ENCODE results near the gene KCTD14. TPM values are rescaled to one million over a fixed set of nuclear protein-coding genes. Genes with fewer than 3 reads are reported as not detected.

KCTD14 gene
- total and polyA plus RNA-seq, 9 of the 15 experiments (the other 6 are each of a cell fraction or from before 2014, with no cell fraction given): 0.04 to 0.30 (median 0.11) TPM; not detected in 2

- intact Hi-C loops (cut with micrococcal nuclease) (no loop called here), in situ Hi-C loops (cut with MboI) (no loop called here)
- no peak overlapping the region for H3K4me2 ChIP-seq (ENCODE audit: insufficient read depth, low read length)
- no peaks in the 10 kb centered on the region for H3K4me1 ChIP-seq (replicated peaks in 1 of 2; ENCODE audit: control insufficient read depth in 2 of 2, insufficient read depth in 2 of 2, low read length in 2 of 2)
- no peaks in the 10 kb centered on the region for H3K9me1 ChIP-seq (ENCODE audit: control insufficient read depth, insufficient read depth, low read length)
- ATAC-seq (no peak), DNase-seq (ENCODE audit: extremely low read depth in 1 of 4, low spot score in 3 of 4) (no peak), FAIRE-seq (no peak)
- H3K9me3 ChIP-seq (replicated peaks; ENCODE audit: control insufficient read depth, insufficient read depth, low read depth, low read length): no peaks in the 10 kb centered on the region
- H3K79me2 ChIP-seq (ENCODE audit: control insufficient read depth, insufficient read depth, low read length): no peaks in the 10 kb centered on the region
- CTCF ChIA-PET (ENCODE audit: low intra/inter-chr PET ratio): no interaction called here
- no peak overlapping the region for H3K9ac ChIP-seq (ENCODE audit: insufficient read depth in 1 of 2, low read depth in 2 of 2, low read length in 2 of 2)
- POLR2A ChIA-PET: no interaction called here
- no TSS peak for BruUV-seq (replicated peaks)
- no peak overlapping the region for H2AFZ ChIP-seq (ENCODE audit: low read depth, low read length)
- no peak overlapping the region for H3K4me3 ChIP-seq
- H3K27me3 ChIP-seq (ENCODE audit: control insufficient read depth in 2 of 2, insufficient read depth in 2 of 2, low read length in 2 of 2): no peaks in the 10 kb centered on the region
- no peak for TF ChIP-seq HDAC1 (IDR thresholded peaks at IDR 0.05)
- peak; percentile 32; the same call in 1 of the 2 replicates for TF ChIP-seq ZNF583 (CRISPR knock-in tag; IDR thresholded peaks at IDR 0.05)
- no peaks in the 10 kb centered on the region for H4K20me1 ChIP-seq (replicated peaks; ENCODE audit: control insufficient read depth, insufficient read depth, low read length)
- H3K36me3 ChIP-seq (ENCODE audit: control insufficient read depth, insufficient read depth, low read length): peaks cover 20% of the 10 kb centered on the region
- no peak overlapping the region for H3K27ac ChIP-seq (ENCODE audit: extremely low read depth, low read depth, low read length)
- 57% methylated on average over 2 of the region's 2 CpGs for WGBS (ENCODE audit: insufficient coverage, low coverage, missing lambda C conversion rate)
Measured at GRCh38 chr11:77966338-77966737, 56.7 kb downstream of the KCTD14 start.

Other genes starting within 250 kb of the KCTD14 start
Only the 7 nearest of the 8 such genes appear.
- gene AAMDC, start 202.1 kb downstream of the KCTD14 start, total RNA-seq (2014; rRNA removed): 12.4 and 13.7 TPM in 2 replicates
- 16.7 and 18.4 TPM in 2 replicates for gene AAMDC, start 202.1 kb downstream of the KCTD14 start, total RNA-seq (2014; rRNA removed; fragmentation: Illumina TruSeq; extraction: Trizol)
- 13.8 and 14.5 TPM in 2 replicates for gene AAMDC, start 202.1 kb downstream of the KCTD14 start, total RNA-seq (2015; rRNA removed; fragmentation: Illumina TruSeq; extraction: Trizol)
- gene AAMDC, start 202.1 kb downstream of the KCTD14 start, total RNA-seq (2021): 10.4 and 10.6 TPM in 2 replicates
- gene AAMDC, start 202.1 kb downstream of the KCTD14 start, polyA plus RNA-seq (2011; rRNA removed): 14.3 and 15.6 TPM in 2 replicates
- gene AAMDC, start 202.1 kb downstream of the KCTD14 start, polyA plus RNA-seq (2014; fragmentation: Illumina TruSeq; extraction: Trizol): 10.8 and 13.9 TPM in 2 replicates
- 10 to 100 TPM; 37.5 to 40.6 TPM for gene AAMDC, start 202.1 kb downstream of the KCTD14 start, polyA plus RNA-seq (2014; fragmentation: Nextera tagmentation; extraction: Ambion mirVana)
- gene AAMDC, start 202.1 kb downstream of the KCTD14 start, polyA plus RNA-seq (2014; rRNA removed): 11.9 and 17.0 TPM in 2 replicates
- gene INTS4, start 28.6 kb downstream of the KCTD14 start, total RNA-seq (2014; rRNA removed): 28.4 and 35.8 TPM in 2 replicates
- gene INTS4, start 28.6 kb downstream of the KCTD14 start, total RNA-seq (2014; rRNA removed; fragmentation: Illumina TruSeq; extraction: Trizol): 50.8 and 53.4 TPM in 2 replicates
- 38.5 and 42.6 TPM in 2 replicates for gene INTS4, start 28.6 kb downstream of the KCTD14 start, total RNA-seq (2015; rRNA removed; fragmentation: Illumina TruSeq; extraction: Trizol)
- gene INTS4, start 28.6 kb downstream of the KCTD14 start, total RNA-seq (2021): 48.3 and 49.9 TPM in 2 replicates
- 48.0 and 48.1 TPM in 2 replicates for gene INTS4, start 28.6 kb downstream of the KCTD14 start, polyA plus RNA-seq (2011; rRNA removed)
- gene INTS4, start 28.6 kb downstream of the KCTD14 start, polyA plus RNA-seq (2014; fragmentation: Illumina TruSeq; extraction: Trizol): 35.0 and 41.7 TPM in 2 replicates
- gene INTS4, start 28.6 kb downstream of the KCTD14 start, polyA plus RNA-seq (2014; fragmentation: Nextera tagmentation; extraction: Ambion mirVana): 10 to 100 TPM; 31.1 to 44.5 TPM
- gene INTS4, start 28.6 kb downstream of the KCTD14 start, polyA plus RNA-seq (2014; rRNA removed): 44.6 and 45.0 TPM in 2 replicates
- 0.24 and 0.36 TPM in 2 replicates for gene THRSP, start 40.6 kb upstream of the KCTD14 start, total RNA-seq (2014; rRNA removed)
- not detected in 2 replicates for gene THRSP, start 40.6 kb upstream of the KCTD14 start, total RNA-seq (2014; rRNA removed; fragmentation: Illumina TruSeq; extraction: Trizol)
- gene THRSP, start 40.6 kb upstream of the KCTD14 start, total RNA-seq (2015; rRNA removed; fragmentation: Illumina TruSeq; extraction: Trizol): not detected in 2 replicates
- 0.16 and 0.31 TPM in 2 replicates for gene THRSP, start 40.6 kb upstream of the KCTD14 start, total RNA-seq (2021)
- gene THRSP, start 40.6 kb upstream of the KCTD14 start, polyA plus RNA-seq (2011; rRNA removed): 0.29 and 0.43 TPM in 2 replicates
- 0.28 TPM in 2 replicates for gene THRSP, start 40.6 kb upstream of the KCTD14 start, polyA plus RNA-seq (2014; fragmentation: Illumina TruSeq; extraction: Trizol)
- under 1 TPM; 0.23 to 0.34 TPM for gene THRSP, start 40.6 kb upstream of the KCTD14 start, polyA plus RNA-seq (2014; fragmentation: Nextera tagmentation; extraction: Ambion mirVana)
- gene THRSP, start 40.6 kb upstream of the KCTD14 start, polyA plus RNA-seq (2014; rRNA removed): 0.09 and 0.56 TPM in 2 replicates
- 269 and 325 TPM in 2 replicates for gene NDUFC2, start 56.6 kb upstream of the KCTD14 start, total RNA-seq (2014; rRNA removed)
- 156 and 168 TPM in 2 replicates for gene NDUFC2, start 56.6 kb upstream of the KCTD14 start, total RNA-seq (2014; rRNA removed; fragmentation: Illumina TruSeq; extraction: Trizol)
- 504 and 554 TPM in 2 replicates for gene NDUFC2, start 56.6 kb upstream of the KCTD14 start, total RNA-seq (2015; rRNA removed; fragmentation: Illumina TruSeq; extraction: Trizol)
- 442 and 486 TPM in 2 replicates for gene NDUFC2, start 56.6 kb upstream of the KCTD14 start, total RNA-seq (2021)
- 229 and 257 TPM in 2 replicates for gene NDUFC2, start 56.6 kb upstream of the KCTD14 start, polyA plus RNA-seq (2011; rRNA removed)
- gene NDUFC2, start 56.6 kb upstream of the KCTD14 start, polyA plus RNA-seq (2014; fragmentation: Illumina TruSeq; extraction: Trizol): 355 and 561 TPM in 2 replicates
- 1,000 to 10,000 TPM in 1 of 2 experiments, 100 to 1,000 TPM in 1; 987 to 1,119 TPM for gene NDUFC2, start 56.6 kb upstream of the KCTD14 start, polyA plus RNA-seq (2014; fragmentation: Nextera tagmentation; extraction: Ambion mirVana)
- 473 and 511 TPM in 2 replicates for gene NDUFC2, start 56.6 kb upstream of the KCTD14 start, polyA plus RNA-seq (2014; rRNA removed)
- 59.3 and 59.6 TPM in 2 replicates for gene ALG8, start 116.3 kb upstream of the KCTD14 start, total RNA-seq (2014; rRNA removed)
- 112 and 120 TPM in 2 replicates for gene ALG8, start 116.3 kb upstream of the KCTD14 start, total RNA-seq (2014; rRNA removed; fragmentation: Illumina TruSeq; extraction: Trizol)
- gene ALG8, start 116.3 kb upstream of the KCTD14 start, total RNA-seq (2015; rRNA removed; fragmentation: Illumina TruSeq; extraction: Trizol): 92.9 and 97.8 TPM in 2 replicates
- gene ALG8, start 116.3 kb upstream of the KCTD14 start, total RNA-seq (2021): 76.8 and 83.7 TPM in 2 replicates
- gene ALG8, start 116.3 kb upstream of the KCTD14 start, polyA plus RNA-seq (2011; rRNA removed): 119 and 159 TPM in 2 replicates
- gene ALG8, start 116.3 kb upstream of the KCTD14 start, polyA plus RNA-seq (2014; fragmentation: Illumina TruSeq; extraction: Trizol): 105 and 106 TPM in 2 replicates
- gene ALG8, start 116.3 kb upstream of the KCTD14 start, polyA plus RNA-seq (2014; fragmentation: Nextera tagmentation; extraction: Ambion mirVana): 100 to 1,000 TPM; 176 to 189 TPM
- gene ALG8, start 116.3 kb upstream of the KCTD14 start, polyA plus RNA-seq (2014; rRNA removed): 68.8 and 91.8 TPM in 2 replicates
- gene KCTD21, start 165.3 kb upstream of the KCTD14 start, total RNA-seq (2014; rRNA removed): 1.5 and 2.1 TPM in 2 replicates
- gene KCTD21, start 165.3 kb upstream of the KCTD14 start, total RNA-seq (2014; rRNA removed; fragmentation: Illumina TruSeq; extraction: Trizol): 1.7 and 1.9 TPM in 2 replicates
- 2.0 and 2.4 TPM in 2 replicates for gene KCTD21, start 165.3 kb upstream of the KCTD14 start, total RNA-seq (2015; rRNA removed; fragmentation: Illumina TruSeq; extraction: Trizol)
- 2.2 and 2.4 TPM in 2 replicates for gene KCTD21, start 165.3 kb upstream of the KCTD14 start, total RNA-seq (2021)
- 4.2 and 5.4 TPM in 2 replicates for gene KCTD21, start 165.3 kb upstream of the KCTD14 start, polyA plus RNA-seq (2011; rRNA removed)
- 3.3 and 4.3 TPM in 2 replicates for gene KCTD21, start 165.3 kb upstream of the KCTD14 start, polyA plus RNA-seq (2014; fragmentation: Illumina TruSeq; extraction: Trizol)
- gene KCTD21, start 165.3 kb upstream of the KCTD14 start, polyA plus RNA-seq (2014; fragmentation: Nextera tagmentation; extraction: Ambion mirVana): under 1 TPM; 0.34 to 0.80 TPM
- gene KCTD21, start 165.3 kb upstream of the KCTD14 start, polyA plus RNA-seq (2014; rRNA removed): 1.7 and 1.8 TPM in 2 replicates
- 3.3 and 4.8 TPM in 2 replicates for gene USP35, start 165.6 kb upstream of the KCTD14 start, total RNA-seq (2014; rRNA removed)
- gene USP35, start 165.6 kb upstream of the KCTD14 start, total RNA-seq (2014; rRNA removed; fragmentation: Illumina TruSeq; extraction: Trizol): 1.6 and 2.1 TPM in 2 replicates
- gene USP35, start 165.6 kb upstream of the KCTD14 start, total RNA-seq (2015; rRNA removed; fragmentation: Illumina TruSeq; extraction: Trizol): 2.4 and 3.3 TPM in 2 replicates
- 3.8 and 4.1 TPM in 2 replicates for gene USP35, start 165.6 kb upstream of the KCTD14 start, total RNA-seq (2021)
- gene USP35, start 165.6 kb upstream of the KCTD14 start, polyA plus RNA-seq (2011; rRNA removed): 3.9 and 4.4 TPM in 2 replicates
- 3.0 and 3.6 TPM in 2 replicates for gene USP35, start 165.6 kb upstream of the KCTD14 start, polyA plus RNA-seq (2014; fragmentation: Illumina TruSeq; extraction: Trizol)
- under 1 TPM; 0.01 to 0.07 TPM for gene USP35, start 165.6 kb upstream of the KCTD14 start, polyA plus RNA-seq (2014; fragmentation: Nextera tagmentation; extraction: Ambion mirVana)
- 3.6 and 4.0 TPM in 2 replicates for gene USP35, start 165.6 kb upstream of the KCTD14 start, polyA plus RNA-seq (2014; rRNA removed)